ENCODE measurements around the gene EEF1AKMT3. TPM values are rescaled to one million over a fixed set of nuclear protein-coding genes. Genes with fewer than 3 reads are reported as not detected.

The EEF1AKMT3 gene
- total and polyA plus RNA-seq, 2 experiments from 2014 or later = 12.4 to 15.7 TPM

- no peaks in the 10 kb centered on the region for H4K20me1 ChIP-seq (ENCODE audit: insufficient read depth)
- H3K9me2 ChIP-seq (ENCODE audit: insufficient read depth) = no peaks in the 10 kb centered on the region
- H3F3A ChIP-seq (ENCODE audit: insufficient read depth) = no peaks in the 10 kb centered on the region; the same call in 1 of the 2 replicates
- TF ChIP-seq EZH2phosphoT487 (IDR thresholded peaks at IDR 0.05; ENCODE audit: insufficient read depth, low read depth) (no peak), EZH2 (IDR thresholded peaks at IDR 0.05; ENCODE audit: insufficient read depth, poor library complexity, severe bottlenecking) (no peak)
- WGBS, 2 experiments (ENCODE audit: low coverage in 1 of 2, low lambda C conversion rate in 2 of 2, missing lambda C conversion rate in 2 of 2) = 71 to 75% methylated on average over 12 of the region's 12 CpGs
- H2AFZ ChIP-seq = no peak overlapping the region
- H3K9me3 ChIP-seq (ENCODE audit: low read depth) = no peaks in the 10 kb centered on the region
- H3K9ac ChIP-seq = no peak overlapping the region
- H3K79me2 ChIP-seq (ENCODE audit: insufficient read depth) = no peaks in the 10 kb centered on the region
- H3K36me3 ChIP-seq (ENCODE audit: low read depth) = no peaks in the 10 kb centered on the region; the same call in 1 of the 2 replicates
- DNase-seq = no peak
- no peaks in the 10 kb centered on the region for H3K27me3 ChIP-seq (replicated peaks; ENCODE audit: insufficient read depth)
- no peak overlapping the region for H3K27ac ChIP-seq
- no peak overlapping the region for H3K4me2 ChIP-seq (ENCODE audit: unreplicated experiment)
- H3K4me3 ChIP-seq = no peak overlapping the region
- in situ Hi-C loops (cut with MboI) = no loop called here
- H3K4me1 ChIP-seq (ENCODE audit: insufficient read depth) = no peaks in the 10 kb centered on the region
These were observed 48.1 kb upstream of the EEF1AKMT3 start for GRCh38 chr12:57724003-57724935.

GRCh38 chr12:57724936-57725740, 47.3 kb upstream of the EEF1AKMT3 start:
- no peak for DNase-seq
- Histone ChIP-seq H3F3A (ENCODE audit: insufficient read depth) (no peaks in the 10 kb centered on the region; the same call in 1 of the 2 replicates), H3K9ac (no peak overlapping the region), H3K36me3 (ENCODE audit: low read depth) (no peaks in the 10 kb centered on the region), H3K27me3 (replicated peaks; ENCODE audit: insufficient read depth) (no peaks in the 10 kb centered on the region), H3K27ac (no peak overlapping the region), H3K4me1 (ENCODE audit: insufficient read depth) (no peaks in the 10 kb centered on the region), H3K79me2 (ENCODE audit: insufficient read depth) (no peaks in the 10 kb centered on the region), H2AFZ (no peak overlapping the region), H3K4me3 (no peak overlapping the region), H3K9me2 (ENCODE audit: insufficient read depth) (no peaks in the 10 kb centered on the region), H4K20me1 (ENCODE audit: insufficient read depth) (no peaks in the 10 kb centered on the region), H3K4me2 (ENCODE audit: unreplicated experiment) (no peak overlapping the region), H3K9me3 (ENCODE audit: low read depth) (no peaks in the 10 kb centered on the region)
- no peak for TF ChIP-seq EZH2 (IDR thresholded peaks at IDR 0.05; ENCODE audit: insufficient read depth, poor library complexity, severe bottlenecking)
- TF ChIP-seq EZH2phosphoT487 (IDR thresholded peaks at IDR 0.05; ENCODE audit: insufficient read depth, low read depth) = no peak
- in situ Hi-C loops (cut with MboI) = no loop called here
- WGBS, 2 experiments (ENCODE audit: low coverage in 1 of 2, low lambda C conversion rate in 2 of 2, missing lambda C conversion rate in 2 of 2) = 9 to 10% methylated on average over 5 to 11 of the region's 11 CpGs

- H3K9me3 ChIP-seq (ENCODE audit: low read depth) = no peaks in the 10 kb centered on the region
- WGBS, 2 experiments (ENCODE audit: low coverage in 1 of 2, low lambda C conversion rate in 2 of 2, missing lambda C conversion rate in 2 of 2) = 0 to 2% methylated on average over 10 of the region's 10 CpGs
- H3K4me2 ChIP-seq (ENCODE audit: unreplicated experiment) = peak overlapping the region; percentile 87
- peak overlapping the region; percentile 83 for H3K4me3 ChIP-seq
- peak overlapping the region; percentile 70; the same call in 1 of the 2 replicates for H3K27ac ChIP-seq
- H3K9me2 ChIP-seq (ENCODE audit: insufficient read depth) = no peaks in the 10 kb centered on the region
- H4K20me1 ChIP-seq (ENCODE audit: insufficient read depth) = no peaks in the 10 kb centered on the region
- TF ChIP-seq EZH2phosphoT487 (IDR thresholded peaks at IDR 0.05; ENCODE audit: insufficient read depth, low read depth) = no peak
- no peak for TF ChIP-seq EZH2 (IDR thresholded peaks at IDR 0.05; ENCODE audit: insufficient read depth, poor library complexity, severe bottlenecking)
- no peaks in the 10 kb centered on the region; the same call in 1 of the 2 replicates for H3F3A ChIP-seq (ENCODE audit: insufficient read depth)
- no peaks in the 10 kb centered on the region for H3K4me1 ChIP-seq (ENCODE audit: insufficient read depth)
- H3K79me2 ChIP-seq (ENCODE audit: insufficient read depth) = no peaks in the 10 kb centered on the region
- H3K36me3 ChIP-seq (ENCODE audit: low read depth) = no peaks in the 10 kb centered on the region
- peak overlapping the region; percentile 94 for H3K9ac ChIP-seq
- in situ Hi-C loops (cut with MboI) = no loop called here
- H2AFZ ChIP-seq = peak overlapping the region; percentile 89
- no peak for DNase-seq
- no peaks in the 10 kb centered on the region for H3K27me3 ChIP-seq (replicated peaks; ENCODE audit: insufficient read depth)
These were observed 46.6 kb upstream of the EEF1AKMT3 start for GRCh38 chr12:57725851-57726150.

- Histone ChIP-seq H3K4me3 (peak overlapping the region; percentile 83), H3F3A (ENCODE audit: insufficient read depth) (no peaks in the 10 kb centered on the region; the same call in 1 of the 2 replicates), H3K4me1 (ENCODE audit: insufficient read depth) (no peaks in the 10 kb centered on the region), H4K20me1 (ENCODE audit: insufficient read depth) (no peaks in the 10 kb centered on the region), H3K4me2 (ENCODE audit: unreplicated experiment) (peak overlapping the region; percentile 87), H3K27ac (peak overlapping the region; percentile 70), H3K9ac (peak overlapping the region; percentile 94), H3K36me3 (ENCODE audit: low read depth) (no peaks in the 10 kb centered on the region), H2AFZ (peak overlapping the region; percentile 89), H3K9me2 (ENCODE audit: insufficient read depth) (no peaks in the 10 kb centered on the region), H3K9me3 (ENCODE audit: low read depth) (no peaks in the 10 kb centered on the region), H3K79me2 (ENCODE audit: insufficient read depth) (no peaks in the 10 kb centered on the region), H3K27me3 (replicated peaks; ENCODE audit: insufficient read depth) (no peaks in the 10 kb centered on the region)
- in situ Hi-C loops (cut with MboI) = no loop called here
- no peak for TF ChIP-seq EZH2phosphoT487 (IDR thresholded peaks at IDR 0.05; ENCODE audit: insufficient read depth, low read depth)
- TF ChIP-seq EZH2 (IDR thresholded peaks at IDR 0.05; ENCODE audit: insufficient read depth, poor library complexity, severe bottlenecking) = no peak
- WGBS, 2 experiments (ENCODE audit: low coverage in 1 of 2, low lambda C conversion rate in 2 of 2, missing lambda C conversion rate in 2 of 2) = 1% methylated on average over 37 to 55 of the region's 79 CpGs
- DNase-seq = peak; percentile 95
These were observed 46.1 kb upstream of the EEF1AKMT3 start for GRCh38 chr12:57726151-57726883.
